Measurements from ENCODE around the gene SLC38A3.

DNA sequence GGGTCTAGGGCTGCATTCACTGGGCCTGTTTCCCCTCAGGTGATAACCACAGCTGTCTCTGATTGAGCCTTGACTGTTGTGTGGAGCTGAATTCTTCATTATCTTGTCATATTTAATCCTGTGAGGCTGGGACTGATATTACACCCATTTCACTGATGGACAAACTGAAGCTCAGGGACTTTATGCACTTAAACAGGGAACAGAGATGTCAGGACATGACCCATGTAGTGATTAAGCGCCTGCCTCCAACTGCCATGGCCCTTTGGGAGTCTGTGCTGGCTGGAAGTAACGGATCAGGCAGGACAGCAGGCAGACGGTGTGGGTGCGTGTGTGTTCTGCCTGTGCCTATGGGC is 38.4 kb downstream of the SLC38A3 start:
- TF ChIP-seq POLR2A (IDR thresholded peaks at IDR 0.05): no peak
- TF ChIP-seq, protein P1, sequence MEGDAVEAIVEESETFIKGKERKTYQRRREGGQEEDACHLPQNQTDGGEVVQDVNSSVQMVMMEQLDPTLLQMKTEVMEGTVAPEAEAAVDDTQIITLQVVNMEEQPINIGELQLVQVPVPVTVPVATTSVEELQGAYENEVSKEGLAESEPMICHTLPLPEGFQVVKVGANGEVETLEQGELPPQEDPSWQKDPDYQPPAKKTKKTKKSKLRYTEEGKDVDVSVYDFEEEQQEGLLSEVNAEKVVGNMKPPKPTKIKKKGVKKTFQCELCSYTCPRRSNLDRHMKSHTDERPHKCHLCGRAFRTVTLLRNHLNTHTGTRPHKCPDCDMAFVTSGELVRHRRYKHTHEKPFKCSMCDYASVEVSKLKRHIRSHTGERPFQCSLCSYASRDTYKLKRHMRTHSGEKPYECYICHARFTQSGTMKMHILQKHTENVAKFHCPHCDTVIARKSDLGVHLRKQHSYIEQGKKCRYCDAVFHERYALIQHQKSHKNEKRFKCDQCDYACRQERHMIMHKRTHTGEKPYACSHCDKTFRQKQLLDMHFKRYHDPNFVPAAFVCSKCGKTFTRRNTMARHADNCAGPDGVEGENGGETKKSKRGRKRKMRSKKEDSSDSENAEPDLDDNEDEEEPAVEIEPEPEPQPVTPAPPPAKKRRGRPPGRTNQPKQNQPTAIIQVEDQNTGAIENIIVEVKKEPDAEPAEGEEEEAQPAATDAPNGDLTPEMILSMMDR (IDR thresholded peaks at IDR 0.05): no peak
